Measurements from ENCODE around the gene LINC01488. TPM values are rescaled to one million over a fixed set of nuclear protein-coding genes. Genes with fewer than 3 reads are reported as not detected.

LINC01488 gene
- total RNA-seq, 2 experiments from 2014 or later, result not detected

GRCh38 chr11:69499186-69499917 is 17.9 kb downstream of the LINC01488 start:
- H3K27me3 Mint-ChIP-seq, result peaks cover 13% of the 10 kb centered on the region
- H3K27ac Mint-ChIP-seq, result no peak overlapping the region
- no peak for DNase-seq
- H3K4me1 Mint-ChIP-seq, result peaks cover 5% of the 10 kb centered on the region
- H3K4me3 Mint-ChIP-seq, result no peak overlapping the region
- no peaks in the 10 kb centered on the region for H3K36me3 Mint-ChIP-seq
- H3K9me3 Mint-ChIP-seq, result no peaks in the 10 kb centered on the region

GRCh38 chr11:69499918-69500284 is 18.4 kb downstream of the LINC01488 start:
- Mint-ChIP-seq H3K36me3 (no peaks in the 10 kb centered on the region), H3K4me1 (peaks cover 5% of the 10 kb centered on the region), H3K27ac (no peak overlapping the region), H3K4me3 (no peak overlapping the region), H3K27me3 (peaks cover 13% of the 10 kb centered on the region), H3K9me3 (no peaks in the 10 kb centered on the region)
- DNase-seq, result no peak

GRCh38 chr11:69500285-69501120 is 19.0 kb downstream of the LINC01488 start:
- H3K4me3 Mint-ChIP-seq, result no peak overlapping the region
- no peaks in the 10 kb centered on the region for H3K36me3 Mint-ChIP-seq
- peaks cover 5% of the 10 kb centered on the region for H3K4me1 Mint-ChIP-seq
- no peaks in the 10 kb centered on the region for H3K9me3 Mint-ChIP-seq
- no peak for DNase-seq
- H3K27ac Mint-ChIP-seq, result no peak overlapping the region
- H3K27me3 Mint-ChIP-seq, result peaks cover 13% of the 10 kb centered on the region

GRCh38 chr11:69501121-69501489 is 19.6 kb downstream of the LINC01488 start:
- H3K36me3 Mint-ChIP-seq, result no peaks in the 10 kb centered on the region
- peaks cover under 1% of the 10 kb centered on the region for H3K9me3 Mint-ChIP-seq
- no peak overlapping the region for H3K27ac Mint-ChIP-seq
- DNase-seq, result no peak
- peaks cover 9% of the 10 kb centered on the region for H3K27me3 Mint-ChIP-seq
- peaks cover 5% of the 10 kb centered on the region for H3K4me1 Mint-ChIP-seq
- H3K4me3 Mint-ChIP-seq, result no peak overlapping the region

GRCh38 chr11:69501891-69502860 is 20.7 kb downstream of the LINC01488 start:
- peaks cover 5% of the 10 kb centered on the region for H3K4me1 Mint-ChIP-seq
- peaks cover 4% of the 10 kb centered on the region for H3K9me3 Mint-ChIP-seq
- no peak overlapping the region for H3K4me3 Mint-ChIP-seq
- no peak overlapping the region for H3K27ac Mint-ChIP-seq
- peaks cover 3% of the 10 kb centered on the region for H3K27me3 Mint-ChIP-seq
- DNase-seq, result no peak
- H3K36me3 Mint-ChIP-seq, result no peaks in the 10 kb centered on the region

- peaks cover 3% of the 10 kb centered on the region for H3K27me3 Mint-ChIP-seq
- DNase-seq, result no peak
- peaks cover 4% of the 10 kb centered on the region for H3K9me3 Mint-ChIP-seq
- no peak overlapping the region for H3K27ac Mint-ChIP-seq
- H3K4me3 Mint-ChIP-seq, result no peak overlapping the region
- H3K4me1 Mint-ChIP-seq, result peaks cover 10% of the 10 kb centered on the region
- H3K36me3 Mint-ChIP-seq, result no peaks in the 10 kb centered on the region
These were observed 22.7 kb downstream of the LINC01488 start for GRCh38 chr11:69504127-69504526.

- H3K27ac Mint-ChIP-seq, result no peak overlapping the region
- no peak overlapping the region for H3K4me3 Mint-ChIP-seq
- no peak for DNase-seq
- H3K9me3 Mint-ChIP-seq, result peaks cover 4% of the 10 kb centered on the region
- H3K4me1 Mint-ChIP-seq, result peaks cover 12% of the 10 kb centered on the region
- H3K36me3 Mint-ChIP-seq, result no peaks in the 10 kb centered on the region
- peaks cover 3% of the 10 kb centered on the region for H3K27me3 Mint-ChIP-seq
These were observed 23.3 kb downstream of the LINC01488 start for GRCh38 chr11:69504576-69505335.

GRCh38 chr11:69508974-69509373 is 27.5 kb downstream of the LINC01488 start:
- H3K4me3 Mint-ChIP-seq, result no peak overlapping the region
- H3K27ac Mint-ChIP-seq, result no peak overlapping the region
- DNase-seq, result no peak
- H3K4me1 Mint-ChIP-seq, result peaks cover 7% of the 10 kb centered on the region
- no peaks in the 10 kb centered on the region for H3K27me3 Mint-ChIP-seq
- no peaks in the 10 kb centered on the region for H3K36me3 Mint-ChIP-seq
- H3K9me3 Mint-ChIP-seq, result peaks cover 4% of the 10 kb centered on the region

GRCh38 chr11:69509381-69509780 is 27.9 kb downstream of the LINC01488 start:
- H3K4me1 Mint-ChIP-seq, result peaks cover 7% of the 10 kb centered on the region
- no peak overlapping the region for H3K27ac Mint-ChIP-seq
- no peak overlapping the region for H3K4me3 Mint-ChIP-seq
- no peaks in the 10 kb centered on the region for H3K27me3 Mint-ChIP-seq
- H3K36me3 Mint-ChIP-seq, result no peaks in the 10 kb centered on the region
- no peak for DNase-seq
- peaks cover 4% of the 10 kb centered on the region for H3K9me3 Mint-ChIP-seq

- Mint-ChIP-seq H3K27me3 (no peaks in the 10 kb centered on the region), H3K4me3 (no peak overlapping the region), H3K36me3 (no peaks in the 10 kb centered on the region), H3K4me1 (peaks cover 7% of the 10 kb centered on the region), H3K27ac (no peak overlapping the region), H3K9me3 (peaks cover 4% of the 10 kb centered on the region)
- DNase-seq, result no peak
These were observed 28.5 kb downstream of the LINC01488 start for GRCh38 chr11:69509846-69510390.

- no peak overlapping the region for H3K4me3 Mint-ChIP-seq
- peaks cover 7% of the 10 kb centered on the region for H3K4me1 Mint-ChIP-seq
- no peak overlapping the region for H3K27ac Mint-ChIP-seq
- DNase-seq, result no peak
- peaks cover 1% of the 10 kb centered on the region for H3K36me3 Mint-ChIP-seq
- no peaks in the 10 kb centered on the region for H3K27me3 Mint-ChIP-seq
- H3K9me3 Mint-ChIP-seq, result peaks cover 6% of the 10 kb centered on the region
These were observed 29.3 kb downstream of the LINC01488 start for GRCh38 chr11:69510471-69511357.

- DNase-seq, result no peak
- peaks cover 5% of the 10 kb centered on the region for H3K9me3 Mint-ChIP-seq
- H3K4me3 Mint-ChIP-seq, result no peak overlapping the region
- peaks cover 7% of the 10 kb centered on the region for H3K4me1 Mint-ChIP-seq
- H3K27ac Mint-ChIP-seq, result no peak overlapping the region
- H3K36me3 Mint-ChIP-seq, result peaks cover 3% of the 10 kb centered on the region
- no peaks in the 10 kb centered on the region for H3K27me3 Mint-ChIP-seq
These were observed 30.0 kb downstream of the LINC01488 start for GRCh38 chr11:69511358-69512055.

GRCh38 chr11:69512136-69512535 is 30.7 kb downstream of the LINC01488 start:
- Mint-ChIP-seq H3K9me3 (peaks cover 5% of the 10 kb centered on the region), H3K4me3 (no peak overlapping the region), H3K4me1 (peaks cover 7% of the 10 kb centered on the region), H3K27ac (no peak overlapping the region), H3K27me3 (no peaks in the 10 kb centered on the region), H3K36me3 (peaks cover 3% of the 10 kb centered on the region)
- no peak for DNase-seq

Measured in activated naive CD8-positive, alpha-beta T cell treated with anti-CD3 and anti-CD28 coated beads for 36 hours (primary cell).